HG03457 (cell line): ENCODE data around the gene KIZ.

ENCODE experiments used
- ATAC-seq: cut with Tn5 transposase; IDR thresholded peaks from one replicate; pipeline ENCODE4 v1.9.1; 2021; ENCODE audit warnings: moderate number of reproducible peaks; ENCODE audit not compliant: unreplicated experiment

The KIZ gene

DNA sequence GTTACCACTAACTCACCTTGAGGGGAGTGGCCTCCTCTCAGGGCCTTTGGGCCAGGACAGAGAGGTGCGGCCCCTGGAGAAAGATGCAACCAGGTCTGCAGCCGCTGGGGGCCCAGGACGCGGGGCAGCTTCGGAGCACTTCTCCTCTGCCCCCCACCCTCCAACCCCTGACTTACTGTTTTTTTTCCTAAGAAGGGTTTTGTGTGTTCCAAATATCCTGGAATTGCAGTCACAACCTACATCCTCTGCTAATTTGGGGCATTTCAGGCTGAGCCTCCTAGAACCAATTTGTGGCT is 21.5 kb upstream of the KIZ start:
- ATAC-seq = no peak

DNA sequence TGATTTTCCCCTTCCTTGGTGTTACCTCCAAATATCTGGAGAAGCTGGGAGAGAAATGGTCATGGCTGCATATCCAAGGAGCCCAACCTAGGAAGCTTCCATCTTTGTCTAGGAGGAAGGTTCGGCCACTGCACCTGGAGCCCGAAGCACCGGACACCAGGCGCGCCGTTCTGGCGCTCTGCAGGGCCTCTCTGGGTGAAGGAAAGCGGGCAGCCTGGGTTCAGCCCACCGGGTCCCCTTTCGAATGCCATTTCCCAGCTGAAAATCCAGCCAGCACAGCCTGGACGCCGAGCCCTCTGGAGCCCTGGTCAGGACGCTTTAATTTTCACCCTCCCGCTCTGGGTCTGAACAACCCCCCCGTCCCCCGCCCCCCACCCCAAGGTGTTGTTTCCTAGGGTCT is 21.0 kb upstream of the KIZ start:
- no peak for ATAC-seq

DNA sequence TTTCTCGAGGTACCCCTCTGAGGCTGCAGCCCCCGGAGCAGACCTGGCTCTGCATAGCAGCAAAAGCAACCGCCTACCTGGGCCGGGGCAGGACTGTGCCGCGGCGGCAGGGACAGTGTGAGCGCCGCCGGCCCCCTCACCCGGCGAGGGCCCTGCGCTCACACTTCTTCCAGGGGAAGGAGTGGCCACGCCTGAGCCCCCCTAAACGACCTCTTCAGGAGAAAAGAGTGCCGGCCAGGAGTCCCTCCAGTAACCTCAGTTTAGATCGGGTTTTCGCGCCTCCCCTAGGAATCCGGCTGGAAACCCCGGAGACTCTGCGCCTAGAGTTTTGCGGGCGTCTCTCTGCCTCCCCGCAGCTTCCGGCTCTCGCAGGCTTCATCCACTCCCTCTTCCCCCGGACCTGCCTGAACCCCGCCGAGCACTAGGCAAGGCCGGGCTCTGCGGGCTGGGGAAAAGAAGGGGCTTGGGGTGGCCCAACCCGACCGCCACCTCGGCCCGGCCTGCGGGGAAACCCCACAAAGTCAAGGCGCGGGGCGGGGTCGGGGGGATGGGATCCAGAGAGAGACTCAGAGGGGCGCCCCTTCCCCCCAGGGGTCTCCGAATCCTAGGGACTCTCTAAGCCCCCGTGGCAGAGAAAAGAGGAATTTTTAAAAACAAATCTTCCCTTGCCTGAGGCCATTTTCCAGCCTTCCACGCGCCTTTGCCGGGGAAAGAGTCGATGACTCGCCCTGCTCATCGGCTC is 20.3 kb upstream of the KIZ start:
- ATAC-seq = no peak

DNA sequence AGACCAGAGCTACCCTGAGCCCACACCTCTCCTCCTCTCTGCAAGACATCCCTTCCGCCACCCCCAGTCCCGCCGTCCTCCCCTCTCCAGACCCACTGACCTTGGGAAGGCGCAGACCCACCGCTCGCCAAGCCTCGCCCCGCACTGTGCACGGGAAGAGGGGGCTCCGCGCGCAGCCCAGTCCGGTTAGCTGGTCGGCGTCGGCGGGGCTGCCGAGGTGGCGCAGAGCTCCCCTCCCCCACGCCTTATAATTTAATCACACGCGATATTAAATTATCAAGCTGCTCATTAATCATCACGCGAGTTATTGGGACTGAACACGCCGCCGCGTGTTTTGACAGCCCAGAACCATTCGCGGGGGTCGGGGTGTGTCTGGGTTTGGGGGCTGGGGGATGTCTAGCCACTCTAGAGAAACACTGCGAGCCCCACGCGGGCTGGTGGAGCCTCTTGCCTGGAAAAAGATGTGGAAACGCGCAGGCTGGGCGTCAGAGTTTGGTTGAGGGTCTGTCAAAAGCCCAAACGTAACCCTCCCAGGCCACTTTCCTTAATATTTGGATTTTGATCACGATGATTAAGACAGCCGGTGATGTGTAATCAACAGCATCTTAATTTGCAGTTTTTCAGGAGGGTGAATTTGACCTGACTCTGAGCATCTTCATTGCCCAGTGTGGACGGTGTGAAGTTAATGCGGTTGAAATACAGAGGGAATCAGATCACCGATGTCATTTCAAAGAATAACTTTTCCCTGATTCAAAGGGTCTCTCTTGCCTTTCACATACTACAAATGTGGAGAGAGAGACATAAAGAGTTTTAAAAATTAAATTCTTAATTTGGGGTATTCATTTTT is 19.5 kb upstream of the KIZ start, which contains the start of gene LINC00237:
Gene LINC00237 (minus strand): TSS at position 188 of the 847 bp plus-strand sequence.
- ATAC-seq = no peak

DNA sequence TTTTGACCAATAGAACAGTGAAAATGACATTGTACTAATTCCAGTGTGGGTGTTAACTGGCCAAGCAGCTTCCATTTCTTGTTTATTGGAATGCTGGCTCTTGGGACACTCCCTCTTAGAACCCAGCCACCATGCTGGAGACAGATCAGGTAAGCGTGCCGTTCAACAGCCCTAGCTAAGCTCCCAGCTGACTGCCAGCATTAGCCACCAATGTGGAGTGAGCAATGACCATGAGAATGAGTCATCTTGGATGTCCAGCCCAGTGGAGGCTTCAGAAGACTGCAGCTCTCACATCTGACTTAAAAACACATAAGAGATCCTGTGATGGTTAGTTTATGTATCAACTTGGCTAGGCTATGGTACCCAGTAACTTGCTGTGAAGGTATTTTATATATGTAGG is 16.7 kb upstream of the KIZ start:
- ATAC-seq = no peak

DNA sequence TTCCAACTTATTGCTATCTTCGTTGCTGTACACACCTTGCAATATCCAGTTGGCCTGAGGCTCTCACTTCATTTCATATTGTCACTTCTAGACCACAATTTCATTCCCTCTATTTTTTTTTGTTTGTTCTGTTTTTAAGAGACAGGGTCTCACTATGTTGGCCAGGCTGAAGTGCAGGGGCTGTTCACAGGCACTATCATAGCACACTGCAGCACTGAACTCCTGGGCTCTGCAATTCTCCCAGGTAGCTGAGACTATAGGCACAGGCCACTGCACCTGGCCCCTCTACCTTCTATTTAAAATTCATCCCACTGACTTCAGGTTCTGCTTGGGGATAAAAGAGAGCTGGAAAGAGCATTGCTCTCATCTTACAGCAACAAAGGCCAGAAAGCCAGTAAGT is 15.1 kb upstream of the KIZ start:
- no peak for ATAC-seq

DNA sequence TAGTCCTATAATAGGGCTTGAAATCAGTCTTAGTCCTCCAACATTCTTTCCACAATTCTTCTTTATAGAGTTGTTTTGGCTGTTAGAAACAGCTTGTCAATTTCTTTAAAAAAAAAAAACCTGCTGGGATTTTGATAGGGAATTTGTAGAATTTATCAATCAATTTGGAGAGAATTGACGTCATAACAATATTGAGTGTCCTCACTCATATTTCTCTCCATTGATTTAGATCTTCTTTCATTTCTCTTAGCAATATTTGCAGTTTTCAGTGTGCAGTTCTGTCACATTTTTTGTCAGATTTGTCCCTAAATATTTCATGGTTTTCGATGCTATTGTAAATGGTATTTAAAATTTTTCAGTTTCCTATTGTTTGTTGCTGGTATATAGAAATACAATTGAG is 14.5 kb upstream of the KIZ start:
- ATAC-seq = no peak

DNA sequence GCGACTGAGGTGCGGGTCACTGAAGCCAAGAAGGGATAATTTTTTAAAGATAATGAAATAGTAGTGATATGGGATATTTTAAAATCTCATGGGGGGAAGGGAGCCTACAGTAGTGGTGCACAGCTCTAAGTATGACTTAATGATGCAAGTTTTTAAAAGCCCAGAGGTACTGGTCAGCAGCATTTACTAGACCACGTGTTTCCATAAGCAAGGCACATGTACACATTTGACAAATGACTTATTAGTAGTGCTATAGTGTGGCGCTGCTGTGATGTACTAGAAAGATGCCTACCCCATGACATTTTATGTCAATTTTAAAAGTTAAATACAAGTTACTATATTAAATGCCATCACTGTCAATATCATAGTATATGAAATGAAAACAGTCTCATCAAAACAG is 12.2 kb upstream of the KIZ start:
- ATAC-seq = no peak

DNA sequence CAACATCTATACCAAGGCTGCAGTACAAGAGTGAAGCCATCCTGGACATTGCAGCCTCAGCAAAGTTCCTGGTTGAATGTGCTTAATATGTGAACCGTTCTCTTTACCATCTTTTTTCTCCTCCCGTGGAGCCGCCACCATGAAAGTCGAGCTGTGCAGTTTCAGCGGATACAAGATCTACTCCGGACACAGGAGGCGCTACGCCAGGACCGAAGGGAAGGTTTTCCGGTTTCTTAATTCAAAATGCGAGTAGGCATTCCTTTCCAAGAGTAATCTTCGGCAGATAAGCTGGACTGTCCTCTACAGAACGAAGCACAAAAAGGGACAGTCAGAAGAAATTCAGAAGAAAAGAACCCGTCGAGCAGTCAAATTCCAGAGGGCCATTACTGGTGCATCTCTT is 11.3 kb upstream of the KIZ start:
- ATAC-seq = no peak

DNA sequence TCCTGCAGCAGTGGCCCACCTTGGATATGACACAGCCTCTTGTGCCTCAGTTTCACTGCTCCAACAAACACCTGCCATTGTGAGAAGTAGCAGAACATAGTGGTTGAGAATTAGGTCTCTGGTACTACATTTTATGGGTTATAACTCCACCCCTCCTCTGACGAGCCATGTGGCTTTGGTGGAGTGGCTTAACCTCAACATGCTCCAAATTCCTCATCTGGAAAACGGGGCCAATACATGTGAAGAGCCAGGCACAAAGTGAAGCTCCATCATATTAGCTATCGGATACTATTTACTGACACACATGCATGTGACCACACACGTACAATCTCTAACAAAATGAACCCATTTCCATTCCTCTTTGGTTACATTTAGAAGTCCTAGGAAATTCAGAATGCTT is 8.4 kb upstream of the KIZ start:
- ATAC-seq = no peak

DNA sequence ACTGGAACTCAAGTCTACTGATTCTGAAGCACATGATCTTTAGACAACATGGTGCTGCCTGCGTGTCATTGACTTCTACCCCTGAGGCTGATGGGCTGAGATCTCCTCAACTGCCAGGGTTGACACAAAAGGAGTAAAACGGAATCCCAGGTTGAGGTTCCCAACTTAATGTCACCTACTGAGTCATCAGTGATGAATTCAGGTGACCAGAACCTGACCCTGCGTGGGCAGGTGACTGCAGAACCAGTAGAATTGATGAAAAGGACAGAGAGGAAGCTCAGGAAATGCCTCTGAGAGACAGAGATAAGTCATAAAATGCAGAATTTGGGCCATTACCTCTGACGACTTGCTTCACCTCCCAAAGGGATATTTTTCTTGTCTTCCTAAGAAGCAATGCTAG is 7.7 kb upstream of the KIZ start:
- no peak for ATAC-seq

DNA sequence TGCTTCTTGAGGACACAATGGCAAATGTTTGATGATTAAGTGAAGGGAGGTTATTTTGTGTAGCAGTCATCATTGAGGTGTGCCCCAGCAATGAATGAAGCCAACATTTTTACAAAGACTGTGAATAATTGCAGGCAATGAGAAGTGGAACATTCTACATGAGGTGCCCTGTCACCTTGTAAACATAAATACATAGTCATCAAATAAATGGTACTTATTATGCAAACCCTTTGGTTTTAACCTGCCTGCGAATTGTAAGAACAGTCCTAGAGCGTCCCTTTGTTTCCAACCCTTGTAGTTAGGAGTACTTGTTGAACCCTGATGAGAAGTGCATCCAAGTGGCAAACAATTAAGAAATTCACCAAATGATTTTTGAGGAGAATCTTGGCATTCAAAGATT is 7.1 kb upstream of the KIZ start:
- no peak for ATAC-seq

DNA sequence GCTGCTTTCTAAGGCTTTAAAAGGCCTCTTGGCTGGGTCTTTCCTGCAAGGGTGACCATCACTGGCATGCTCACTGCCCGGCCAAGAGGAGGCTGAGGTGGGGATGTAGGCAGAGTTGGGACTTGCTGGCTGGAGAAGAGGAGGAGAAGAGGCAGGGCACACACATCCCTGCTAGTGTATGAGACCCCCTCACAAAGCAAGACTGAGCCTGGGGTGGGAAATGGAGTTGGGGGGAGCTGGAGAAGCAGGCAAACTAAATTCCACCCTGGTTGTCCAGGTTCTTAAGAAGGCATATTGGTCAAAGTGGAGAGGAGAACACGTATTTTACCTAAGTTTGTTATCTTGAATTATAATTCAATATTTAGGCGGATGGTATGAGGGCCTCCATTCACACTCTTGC is 1.7 kb upstream of the KIZ start:
- no peak for ATAC-seq

DNA sequence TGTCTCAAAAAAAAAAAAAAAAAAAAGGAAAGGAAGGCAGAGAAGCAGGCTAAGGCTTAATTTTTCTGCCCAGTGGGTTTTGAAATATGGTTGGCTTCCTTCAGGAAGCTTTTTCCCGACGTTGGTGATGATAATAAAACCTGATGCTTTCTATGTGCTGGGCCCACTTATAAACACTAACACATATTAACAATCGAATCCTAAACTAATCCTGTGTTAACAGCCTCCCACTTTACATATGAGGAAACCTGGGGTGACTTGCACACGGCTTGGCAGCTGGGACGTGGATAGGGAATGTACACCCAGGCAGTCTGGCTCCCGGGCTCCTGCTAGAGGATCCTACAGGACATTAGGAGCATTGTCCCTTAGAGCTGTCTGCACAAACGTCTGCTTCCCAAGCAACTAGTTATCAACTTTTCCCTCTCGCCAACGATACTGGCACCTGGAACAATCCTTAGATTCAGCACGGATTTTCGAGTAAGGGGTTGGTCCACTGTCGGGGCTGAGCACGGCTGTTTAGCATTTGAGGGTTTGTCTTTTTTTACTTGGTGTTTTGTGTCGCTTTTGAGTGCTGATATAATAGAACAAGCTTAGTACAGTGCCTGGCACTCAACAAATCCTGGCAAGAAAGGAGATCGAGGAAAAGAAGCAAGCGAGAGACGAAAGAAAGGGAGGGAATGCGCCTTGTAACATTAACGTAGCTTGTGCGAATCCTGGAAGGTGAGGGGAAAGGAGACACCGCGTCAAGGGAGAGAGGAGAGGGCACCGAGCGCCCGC is 622 bp upstream of the KIZ start:
- peak; percentile 7 for ATAC-seq

DNA sequence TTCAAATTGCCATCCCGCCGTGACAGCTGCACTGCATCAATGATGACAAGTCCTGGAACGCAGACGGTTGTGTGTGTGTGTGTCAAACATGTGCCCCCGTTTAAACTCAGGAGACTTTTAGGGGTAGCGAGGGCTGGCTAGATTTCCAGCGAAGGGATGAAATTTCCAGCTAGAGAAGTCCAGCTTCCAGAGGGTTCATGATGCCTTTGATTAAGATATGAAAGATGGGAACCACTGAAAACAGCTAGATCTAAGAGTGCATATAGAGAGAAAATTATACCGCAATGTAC is 644 bp downstream of the KIZ start:
- ATAC-seq = no peak

DNA sequence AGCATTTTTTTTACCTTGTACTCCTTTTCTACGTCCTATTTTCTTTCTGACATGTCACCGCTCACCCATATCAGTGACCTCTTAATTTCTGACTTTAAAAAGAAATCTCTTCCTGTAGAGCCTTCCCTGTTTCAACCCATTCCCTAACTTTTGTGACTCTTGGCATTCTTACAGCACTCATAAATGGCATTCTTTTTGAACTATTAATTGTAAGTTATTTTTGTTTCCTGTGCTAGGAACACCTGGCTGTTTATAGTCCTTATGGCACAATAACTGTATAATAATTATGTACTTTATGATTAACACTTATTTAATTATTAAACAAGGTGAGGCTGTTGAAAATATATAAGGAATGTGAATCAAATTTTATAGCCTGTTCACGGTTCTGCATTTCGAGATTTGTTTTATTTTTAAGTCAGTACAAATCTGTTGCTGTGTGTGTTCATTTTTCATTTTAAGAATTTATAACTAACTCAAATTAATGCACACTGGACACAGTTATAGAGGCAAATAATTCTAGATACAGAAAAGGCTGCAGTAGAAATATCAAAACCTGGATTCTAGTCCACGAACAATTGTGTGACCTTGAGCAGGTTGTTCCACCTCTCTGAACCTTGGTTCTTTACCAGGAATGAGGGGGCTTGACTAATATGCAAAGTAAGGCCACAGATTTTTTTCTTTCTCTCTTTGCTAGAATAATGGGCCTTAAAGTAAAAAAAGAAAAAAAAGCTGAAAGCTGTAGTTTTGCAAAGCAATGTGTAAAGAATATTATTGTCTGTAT is 1.5 kb downstream of the KIZ start:
- no peak for ATAC-seq

DNA sequence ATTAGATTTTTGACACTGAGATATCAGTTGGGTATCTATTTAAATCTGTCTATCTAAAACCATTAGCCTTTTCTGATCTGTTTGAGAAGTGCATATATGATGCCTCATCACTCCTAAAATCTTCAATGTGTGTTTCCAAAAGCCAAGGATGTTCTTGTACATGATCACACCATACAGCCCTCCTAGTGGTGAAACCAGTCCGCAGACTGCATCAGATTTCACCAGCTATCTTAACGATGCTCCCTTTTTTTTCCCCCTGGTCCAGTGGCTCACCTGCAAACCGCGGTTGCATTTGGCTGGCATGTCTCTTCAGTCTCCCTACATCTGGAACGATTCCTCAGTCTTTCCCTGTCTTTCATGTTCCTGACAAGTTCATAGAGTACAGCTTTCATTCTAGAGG is 4.0 kb downstream of the KIZ start:
- no peak for ATAC-seq

DNA sequence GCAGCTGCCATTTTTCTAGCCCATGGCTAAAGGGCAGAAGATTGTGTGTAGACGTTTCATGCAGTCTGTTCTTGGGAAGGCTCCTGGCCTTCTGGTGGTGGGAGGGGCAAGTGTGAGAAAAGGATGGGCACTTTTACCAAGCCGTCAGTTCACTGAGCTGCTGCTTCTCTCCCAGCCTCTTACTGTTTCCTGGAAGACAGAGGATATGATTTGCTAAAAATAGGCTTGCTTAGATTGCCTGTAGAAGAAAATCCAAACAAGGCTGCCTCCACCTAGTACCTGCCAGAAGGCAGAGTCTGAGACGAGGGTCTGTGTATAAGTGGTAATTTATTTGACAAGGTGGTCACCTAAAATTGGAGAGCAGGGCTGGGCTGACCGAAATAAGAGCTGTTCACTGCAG is 7.5 kb downstream of the KIZ start:
- ATAC-seq = no peak

DNA sequence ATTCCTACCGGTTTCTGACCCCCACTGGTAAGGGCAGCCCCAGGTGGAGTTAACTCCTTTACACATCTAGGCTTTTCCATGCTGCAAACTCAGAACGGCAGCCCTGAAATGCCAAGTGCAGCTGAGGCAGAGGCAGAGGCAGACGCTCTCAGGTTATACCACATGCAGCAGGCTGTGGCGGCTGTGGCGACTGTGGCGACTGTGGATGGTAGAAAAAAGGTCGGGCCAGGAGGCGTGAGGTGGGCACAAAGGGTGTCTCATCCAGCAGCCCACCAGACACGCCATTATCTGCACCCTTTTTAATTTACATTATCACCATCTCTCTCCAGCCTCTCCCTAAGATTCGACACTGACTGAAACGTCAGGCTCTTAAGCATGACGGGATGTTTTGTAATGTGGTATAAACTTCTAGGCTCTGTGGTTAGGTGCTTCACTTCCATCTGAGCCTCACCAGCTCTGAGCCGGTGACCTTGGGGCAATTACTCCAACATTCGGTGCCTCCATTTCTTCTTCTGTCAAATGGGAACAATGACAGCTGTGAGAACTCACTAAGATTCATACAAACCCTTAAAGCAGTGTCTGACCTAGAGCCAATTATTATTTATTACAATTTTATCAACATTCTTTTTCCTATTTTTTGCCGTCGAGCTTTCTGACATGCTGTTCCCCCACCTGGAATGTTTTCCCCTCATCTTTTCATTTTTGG is 8.2 kb downstream of the KIZ start:
- no peak for ATAC-seq

DNA sequence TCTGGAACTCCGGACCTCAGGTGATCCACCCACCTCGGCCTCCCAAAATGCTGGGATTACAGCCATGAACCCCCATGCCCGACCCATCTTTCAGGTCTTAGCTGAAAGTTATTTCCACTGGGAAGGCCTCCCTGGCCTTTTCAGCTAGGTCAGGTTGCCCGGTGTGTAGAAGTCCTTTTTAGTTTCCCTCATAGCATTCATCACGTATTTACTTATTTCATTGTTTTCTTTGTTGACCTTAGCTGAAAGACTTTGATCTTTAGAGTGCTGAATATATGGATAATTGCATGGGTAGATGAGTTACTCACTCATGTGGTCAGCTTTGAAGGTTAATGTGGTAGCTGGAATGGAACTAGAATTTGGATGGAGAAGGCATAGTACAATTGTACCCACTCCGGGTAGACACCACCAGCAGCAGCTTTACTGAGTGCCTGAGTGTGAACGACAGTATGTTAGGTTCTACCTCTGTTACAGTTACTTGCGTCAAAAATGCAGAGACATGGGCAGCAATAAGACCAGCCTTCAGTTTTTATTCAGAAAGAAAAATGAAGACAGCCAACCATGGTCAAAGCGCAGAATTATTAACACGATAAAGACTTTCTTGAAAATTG is 9.1 kb downstream of the KIZ start:
- ATAC-seq = no peak
